ENCODE measurements around the gene FRAT2. TPM values are rescaled to one million over a fixed set of nuclear protein-coding genes. Genes with fewer than 3 reads are reported as not detected.

The FRAT2 gene
- total RNA-seq, 1 donor from 2014 or later = 7.4 TPM

- Mint-ChIP-seq H3K27ac (ENCODE audit: unreplicated experiment) (no peak overlapping the region), H3K36me3 (ENCODE audit: low read depth, unreplicated experiment) (peaks cover 16% of the 10 kb centered on the region), H3K9me3 (ENCODE audit: unreplicated experiment) (no peaks in the 10 kb centered on the region), H3K4me1 (ENCODE audit: low read depth, unreplicated experiment) (no peaks in the 10 kb centered on the region), H3K27me3 (ENCODE audit: low read depth, unreplicated experiment) (no peaks in the 10 kb centered on the region), H3K4me3 (ENCODE audit: unreplicated experiment) (no peak overlapping the region)
- no peaks in the 10 kb centered on the region for H3K79me2 ChIP-seq (ENCODE audit: insufficient read depth, low read length)
- H3K4me3 ChIP-seq (ENCODE audit: insufficient read depth, low read depth, low read length) = no peak overlapping the region
- no peak overlapping the region for H3K9ac ChIP-seq (ENCODE audit: low read length)
- no peaks in the 10 kb centered on the region for H4K20me1 ChIP-seq (ENCODE audit: insufficient read depth, low read length)
- no peaks in the 10 kb centered on the region for H3K9me3 ChIP-seq (ENCODE audit: insufficient read depth, low read depth, low read length)
- no peaks in the 10 kb centered on the region for H3K4me1 ChIP-seq (ENCODE audit: insufficient read depth, low read length)
- TF ChIP-seq CTCF (IDR thresholded peaks at IDR 0.05; ENCODE audit: insufficient read depth, low read depth, low read length) (no peak), EZH2 (IDR thresholded peaks at IDR 0.05; ENCODE audit: insufficient read depth, low read length) (no peak)
- H3K27me3 ChIP-seq (ENCODE audit: insufficient read depth, low read length) = no peaks in the 10 kb centered on the region
- peaks cover 25% of the 10 kb centered on the region for H3K36me3 ChIP-seq (ENCODE audit: insufficient read depth, low read length)
- FAIRE-seq (no peak), DNase-seq (ENCODE audit: low read depth) (no peak)
- H2AFZ ChIP-seq (ENCODE audit: low read depth, low read length) = no peak overlapping the region
- no peak overlapping the region for H3K4me2 ChIP-seq (ENCODE audit: low read length)
- H3K27ac ChIP-seq (ENCODE audit: low read depth, low read length) = no peak overlapping the region
Measured at GRCh38 chr10:97361537-97361901, 27.0 kb upstream of the FRAT2 start.

- H3K4me1 Mint-ChIP-seq (ENCODE audit: low read depth, unreplicated experiment) = no peaks in the 10 kb centered on the region
- no peak overlapping the region for H3K4me2 ChIP-seq (ENCODE audit: low read length)
- no peaks in the 10 kb centered on the region for H4K20me1 ChIP-seq (ENCODE audit: insufficient read depth, low read length)
- H3K79me2 ChIP-seq (ENCODE audit: insufficient read depth, low read length) = no peaks in the 10 kb centered on the region
- DNase-seq (ENCODE audit: low read depth) (no peak), FAIRE-seq (no peak)
- H3K27ac Mint-ChIP-seq (ENCODE audit: unreplicated experiment) = peak overlapping the region; percentile 53
- peaks cover 30% of the 10 kb centered on the region for H3K36me3 ChIP-seq (ENCODE audit: insufficient read depth, low read length)
- H3K9ac ChIP-seq (ENCODE audit: low read length) = no peak overlapping the region
- H3K36me3 Mint-ChIP-seq (ENCODE audit: low read depth, unreplicated experiment) = peaks cover 18% of the 10 kb centered on the region
- H3K4me3 Mint-ChIP-seq (ENCODE audit: unreplicated experiment) = no peak overlapping the region
- no peaks in the 10 kb centered on the region for H3K9me3 ChIP-seq (ENCODE audit: insufficient read depth, low read depth, low read length)
- no peaks in the 10 kb centered on the region for H3K4me1 ChIP-seq (ENCODE audit: insufficient read depth, low read length)
- H3K9me3 Mint-ChIP-seq (ENCODE audit: unreplicated experiment) = no peaks in the 10 kb centered on the region
- no peak overlapping the region for H3K4me3 ChIP-seq (ENCODE audit: insufficient read depth, low read depth, low read length)
- no peak overlapping the region for H3K27ac ChIP-seq (ENCODE audit: low read depth, low read length)
- TF ChIP-seq CTCF (IDR thresholded peaks at IDR 0.05; ENCODE audit: insufficient read depth, low read depth, low read length) = no peak
- no peak for TF ChIP-seq EZH2 (IDR thresholded peaks at IDR 0.05; ENCODE audit: insufficient read depth, low read length)
- no peaks in the 10 kb centered on the region for H3K27me3 ChIP-seq (ENCODE audit: insufficient read depth, low read length)
- H3K27me3 Mint-ChIP-seq (ENCODE audit: low read depth, unreplicated experiment) = no peaks in the 10 kb centered on the region
- H2AFZ ChIP-seq (ENCODE audit: low read depth, low read length) = no peak overlapping the region
Measured at GRCh38 chr10:97360705-97361536, 26.4 kb upstream of the FRAT2 start.

- H3K9me3 Mint-ChIP-seq (ENCODE audit: unreplicated experiment) = no peaks in the 10 kb centered on the region
- no peaks in the 10 kb centered on the region for H3K4me1 Mint-ChIP-seq (ENCODE audit: low read depth, unreplicated experiment)
- H3K27ac Mint-ChIP-seq (ENCODE audit: unreplicated experiment) = no peak overlapping the region
- no peaks in the 10 kb centered on the region for H3K4me1 ChIP-seq (ENCODE audit: insufficient read depth, low read length)
- no peak overlapping the region for H3K4me3 ChIP-seq (ENCODE audit: insufficient read depth, low read depth, low read length)
- H3K27me3 ChIP-seq (ENCODE audit: insufficient read depth, low read length) = no peaks in the 10 kb centered on the region
- TF ChIP-seq EZH2 (IDR thresholded peaks at IDR 0.05; ENCODE audit: insufficient read depth, low read length) = no peak
- H3K9me3 ChIP-seq (ENCODE audit: insufficient read depth, low read depth, low read length) = no peaks in the 10 kb centered on the region
- H3K27ac ChIP-seq (ENCODE audit: low read depth, low read length) = no peak overlapping the region
- DNase-seq (ENCODE audit: low read depth) (no peak), FAIRE-seq (no peak)
- peaks cover 32% of the 10 kb centered on the region for H3K36me3 ChIP-seq (ENCODE audit: insufficient read depth, low read length)
- H3K9ac ChIP-seq (ENCODE audit: low read length) = no peak overlapping the region
- H3K27me3 Mint-ChIP-seq (ENCODE audit: low read depth, unreplicated experiment) = no peaks in the 10 kb centered on the region
- no peak overlapping the region for H2AFZ ChIP-seq (ENCODE audit: low read depth, low read length)
- H3K79me2 ChIP-seq (ENCODE audit: insufficient read depth, low read length) = no peaks in the 10 kb centered on the region
- no peak overlapping the region for H3K4me2 ChIP-seq (ENCODE audit: low read length)
- no peaks in the 10 kb centered on the region for H4K20me1 ChIP-seq (ENCODE audit: insufficient read depth, low read length)
- H3K4me3 Mint-ChIP-seq (ENCODE audit: unreplicated experiment) = no peak overlapping the region
- peaks cover 26% of the 10 kb centered on the region for H3K36me3 Mint-ChIP-seq (ENCODE audit: low read depth, unreplicated experiment)
Measured at GRCh38 chr10:97358781-97359180, 24.3 kb upstream of the FRAT2 start.
